Kidney (tissue), 14 donors: Measurements from ENCODE around the gene MYO16. TPM values are rescaled to one million over a fixed set of nuclear protein-coding genes. Genes with fewer than 3 reads are reported as not detected.

Experiments used
- DNase-seq, 5 donors: peaks; one replicate each; pipeline ENCODE4 v3.0.0-alpha.2; 2013 to 2020
- FAIRE-seq: peaks from 2 replicates; lab custom pipeline; 2012; peaks lifted over from hg19 to GRCh38; lab: Jason Lieb, UNC
- H3K27ac ChIP-seq, 2 donors: one replicate each; pipeline ENCODE4 v1.7.0; 2013; ENCODE audit warnings: low read depth in 2 of 2, low read length in 2 of 2, inconsistent platforms in 1 of 2
- H3K27me3 ChIP-seq: one replicate; pipeline ENCODE4 v1.7.1; 2013; ENCODE audit warnings: low read length, inconsistent platforms; ENCODE audit not compliant: control insufficient read depth, insufficient read depth
- H3K36me3 ChIP-seq, 3 donors: one replicate each; pipeline versions ENCODE4 v1.7.0 to v1.7.1; 2013; ENCODE audit warnings: low read length in 3 of 3, control low read depth in 1 of 3, inconsistent platforms in 1 of 3; ENCODE audit not compliant: insufficient read depth in 3 of 3, control insufficient read depth in 2 of 3
- H3K4me1 ChIP-seq, 3 donors: one replicate each; pipeline versions ENCODE4 v1.7.0 to v1.7.1; 2013; ENCODE audit warnings: low read length in 3 of 3, inconsistent platforms in 1 of 3, low read depth in 1 of 3; ENCODE audit not compliant: control insufficient read depth in 2 of 3, insufficient read depth in 2 of 3
- H3K4me3 ChIP-seq, 3 donors: one replicate each; pipeline versions ENCODE4 v1.7.0 to v1.8.1; 2013; ENCODE audit warnings: low read length in 3 of 3, control low read depth in 1 of 3, inconsistent platforms in 1 of 3
- H3K9ac ChIP-seq, 3 donors: one replicate each; pipeline versions ENCODE4 v1.7.0 to v1.7.1; 2013; ENCODE audit warnings: low read length in 3 of 3, control low read depth in 1 of 3, inconsistent platforms in 1 of 3
- H3K9me3 ChIP-seq, 3 donors: one replicate each; pipeline versions ENCODE4 v1.7.0 to v1.7.1; 2013; ENCODE audit warnings: low read length in 3 of 3, control low read depth in 1 of 3, inconsistent platforms in 1 of 3; ENCODE audit not compliant: control insufficient read depth in 2 of 3, insufficient read depth in 1 of 3
- CTCF ChIP-seq: IDR thresholded peaks from 3 replicates; pipeline ENCODE4 v1.5.1; 2012; ENCODE audit warnings: mild to moderate bottlenecking, moderate library complexity, borderline replicate concordance; ENCODE audit not compliant: insufficient read depth; ENCODE audit errors: extremely low read depth
- intact Hi-C: fragments of 100-400 bp; cut with DNase I; formaldehyde crosslinking; loops from one replicate; pipeline ENCODE4 v1.11.1; 2022
- polyA plus RNA-seq: library from polyadenylated mRNA; stranded (reverse); fragments of 350-450 nt; fragmentation: Illumina TruSeq; extraction: RNeasy Lipid Tissue Mini Kit (QIAGEN cat#74804); gene quantifications from one replicate; pipeline ENCODE4 v1.2.3, GENCODE V29; 2014; ENCODE audit warnings: low read depth, low replicate concordance; ENCODE audit not compliant: insufficient read depth
- total RNA-seq: library from RNA; stranded (reverse); fragmentation: NEBNext Ultra II Directional; extraction: Animal tissue kit (Norgen Biotek cat#: 25700); gene quantifications from one replicate; pipeline ENCODE4 v1.2.1, GENCODE V29; 2021
- donor health status: control.
- donor health status: control.
- donor health status: control.
- donor health status: control.
- donor health status: control.
- donor health status: DM: yes; HTN: yes; CAD: no.
- donor health status: Normal renal cell carcinoma (clear cell type).

MYO16 gene
- total and polyA plus RNA-seq, 2 donors from 2014 or later: 0.22 to 0.43 TPM

DNA sequence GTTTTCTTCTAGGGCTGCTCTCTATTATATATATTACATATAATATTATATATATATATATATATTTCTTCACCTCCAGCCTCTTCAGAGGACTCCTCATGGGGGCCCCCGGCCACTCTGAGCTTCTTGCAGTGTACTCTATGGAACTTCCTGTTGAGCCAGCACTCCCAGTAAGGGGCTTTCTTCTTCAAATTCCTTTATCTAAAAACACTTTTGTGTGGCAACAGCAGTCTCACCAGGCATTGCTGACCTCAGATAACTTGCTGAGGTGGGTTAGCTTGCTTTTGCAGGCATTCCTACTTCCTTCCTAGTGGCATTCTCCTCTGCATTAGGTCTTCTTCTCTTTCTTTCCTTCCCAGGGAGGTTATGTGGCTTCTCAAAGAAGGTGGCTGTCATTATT, 381.5 kb downstream of the MYO16 start:
- Histone ChIP-seq H3K4me3 (no peak overlapping the region), H3K27ac (no peak overlapping the region), H3K9ac (no peak overlapping the region), H3K36me3 (no peaks in the 10 kb centered on the region), H3K4me1 (no peaks in the 10 kb centered on the region), H3K9me3 (no peaks in the 10 kb centered on the region), H3K27me3 (no peaks in the 10 kb centered on the region)
- intact Hi-C loops: no loop called here
- DNase-seq: no peak
- FAIRE-seq: no peak
- no peak for TF ChIP-seq CTCF

DNA sequence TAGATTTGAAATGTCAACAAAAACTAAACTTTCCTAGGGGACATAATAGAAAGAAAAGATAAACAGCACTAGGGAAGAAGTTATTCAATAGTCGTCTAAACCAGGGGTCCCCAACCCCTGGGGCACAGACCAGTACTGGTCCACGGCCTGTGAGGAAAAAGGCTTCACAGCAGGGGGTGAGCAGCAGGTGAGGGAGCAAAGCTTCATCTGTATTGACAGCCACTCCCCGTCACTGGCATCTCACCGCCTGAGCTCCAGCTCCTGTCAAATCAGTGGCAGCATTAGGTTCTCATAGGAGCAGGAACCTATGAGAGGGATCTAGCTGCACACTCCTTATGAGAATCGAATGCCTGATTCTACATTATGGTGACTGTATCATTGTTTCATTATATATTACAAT, 382.7 kb downstream of the MYO16 start:
- DNase-seq: no peak
- no peak for FAIRE-seq
- no peak overlapping the region for H3K27ac ChIP-seq

DNA sequence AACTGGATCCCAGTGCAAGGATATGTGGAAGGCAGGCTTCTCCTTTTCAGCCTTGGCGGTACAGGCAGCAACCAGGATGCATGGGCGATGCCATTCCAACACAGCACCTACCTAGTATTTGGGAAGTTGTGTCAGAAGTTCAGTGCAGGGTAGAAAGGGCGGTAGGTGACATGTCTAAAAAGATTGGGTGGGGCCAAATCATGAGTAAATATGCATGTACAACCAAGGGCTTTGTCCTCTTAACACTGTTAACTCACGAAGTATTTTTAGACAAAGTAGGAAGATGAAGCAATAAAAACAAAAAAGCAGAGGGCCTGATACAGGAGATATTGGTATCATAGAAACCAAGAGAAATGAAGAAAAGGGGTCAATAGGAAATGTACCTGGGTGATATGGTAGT, 392.1 kb downstream of the MYO16 start:
- no peak overlapping the region for H3K9ac ChIP-seq
- no peak for FAIRE-seq

More for the DNA sequence above, 382.7 kb downstream of the MYO16 start:
- Histone ChIP-seq H3K27me3 (no peaks in the 10 kb centered on the region), H3K36me3 (no peaks in the 10 kb centered on the region), H3K9me3 (no peaks in the 10 kb centered on the region), H3K9ac (no peak overlapping the region), H3K4me1 (no peaks in the 10 kb centered on the region), H3K4me3 (no peak overlapping the region)
- no peak for TF ChIP-seq CTCF
- intact Hi-C loops: no loop called here

More for the DNA sequence above, 392.1 kb downstream of the MYO16 start:
- TF ChIP-seq CTCF: no peak
- Histone ChIP-seq H3K27me3 (no peaks in the 10 kb centered on the region), H3K4me1 (no peaks in the 10 kb centered on the region), H3K9me3 (no peaks in the 10 kb centered on the region), H3K4me3 (no peak overlapping the region), H3K36me3 (no peaks in the 10 kb centered on the region), H3K27ac (no peak overlapping the region)
- no peak for DNase-seq
- intact Hi-C loops: no loop called here
